ENCODE results near the gene THAP10. TPM values are rescaled to one million over a fixed set of nuclear protein-coding genes. Genes with fewer than 3 reads are reported as not detected.

The THAP10 gene
- total and polyA plus RNA-seq, 2 experiments from 2014 or later: 5.7 to 8.2 TPM

DNA sequence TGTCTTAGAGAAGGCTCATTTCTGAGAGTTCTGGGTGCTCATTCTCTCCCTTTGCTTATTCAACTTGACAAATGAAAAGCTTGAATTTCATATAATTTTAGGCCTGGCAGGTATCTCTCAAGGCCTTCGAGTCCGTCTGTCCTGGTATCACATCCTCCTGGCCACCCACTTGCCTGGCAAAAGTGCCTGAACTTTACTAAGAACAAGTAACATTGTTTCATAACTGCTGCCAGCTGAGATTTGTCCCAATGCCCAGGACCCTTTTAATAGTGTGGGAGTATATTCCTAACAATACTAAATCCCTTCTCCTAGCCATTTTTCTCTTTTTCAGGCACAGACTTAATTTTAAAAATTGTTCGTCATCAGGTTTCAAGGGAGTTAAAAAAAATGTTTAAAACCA lies 56.4 kb downstream of the THAP10 start (continued):
- TF ChIP-seq, protein P1, sequence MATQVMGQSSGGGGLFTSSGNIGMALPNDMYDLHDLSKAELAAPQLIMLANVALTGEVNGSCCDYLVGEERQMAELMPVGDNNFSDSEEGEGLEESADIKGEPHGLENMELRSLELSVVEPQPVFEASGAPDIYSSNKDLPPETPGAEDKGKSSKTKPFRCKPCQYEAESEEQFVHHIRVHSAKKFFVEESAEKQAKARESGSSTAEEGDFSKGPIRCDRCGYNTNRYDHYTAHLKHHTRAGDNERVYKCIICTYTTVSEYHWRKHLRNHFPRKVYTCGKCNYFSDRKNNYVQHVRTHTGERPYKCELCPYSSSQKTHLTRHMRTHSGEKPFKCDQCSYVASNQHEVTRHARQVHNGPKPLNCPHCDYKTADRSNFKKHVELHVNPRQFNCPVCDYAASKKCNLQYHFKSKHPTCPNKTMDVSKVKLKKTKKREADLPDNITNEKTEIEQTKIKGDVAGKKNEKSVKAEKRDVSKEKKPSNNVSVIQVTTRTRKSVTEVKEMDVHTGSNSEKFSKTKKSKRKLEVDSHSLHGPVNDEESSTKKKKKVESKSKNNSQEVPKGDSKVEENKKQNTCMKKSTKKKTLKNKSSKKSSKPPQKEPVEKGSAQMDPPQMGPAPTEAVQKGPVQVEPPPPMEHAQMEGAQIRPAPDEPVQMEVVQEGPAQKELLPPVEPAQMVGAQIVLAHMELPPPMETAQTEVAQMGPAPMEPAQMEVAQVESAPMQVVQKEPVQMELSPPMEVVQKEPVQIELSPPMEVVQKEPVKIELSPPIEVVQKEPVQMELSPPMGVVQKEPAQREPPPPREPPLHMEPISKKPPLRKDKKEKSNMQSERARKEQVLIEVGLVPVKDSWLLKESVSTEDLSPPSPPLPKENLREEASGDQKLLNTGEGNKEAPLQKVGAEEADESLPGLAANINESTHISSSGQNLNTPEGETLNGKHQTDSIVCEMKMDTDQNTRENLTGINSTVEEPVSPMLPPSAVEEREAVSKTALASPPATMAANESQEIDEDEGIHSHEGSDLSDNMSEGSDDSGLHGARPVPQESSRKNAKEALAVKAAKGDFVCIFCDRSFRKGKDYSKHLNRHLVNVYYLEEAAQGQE (IDR thresholded peaks at IDR 0.05; ENCODE audit: unreplicated experiment): no peak

DNA sequence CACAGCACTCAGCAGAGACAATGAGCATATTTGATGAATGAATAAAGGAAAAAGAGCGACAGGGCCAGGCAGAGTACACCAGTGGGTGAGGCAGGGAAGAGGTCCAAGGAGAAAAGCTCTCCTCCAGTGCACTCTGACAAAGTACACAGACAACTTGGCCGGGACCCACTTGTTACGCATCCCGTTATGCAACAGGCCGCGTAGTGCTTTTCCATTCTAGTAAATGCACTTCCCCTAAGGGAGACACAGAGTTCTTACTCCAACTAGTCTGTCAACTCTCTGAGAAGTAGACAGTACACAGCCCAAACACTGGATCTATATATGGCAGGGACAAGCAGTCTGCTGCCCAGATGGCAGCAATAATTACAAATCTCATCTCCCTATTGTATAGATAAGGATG lies 56.8 kb downstream of the THAP10 start:
- TF ChIP-seq POLR2AphosphoS5 (IDR thresholded peaks at IDR 0.05; ENCODE audit: low read depth) (no peak), NANOG (IDR thresholded peaks at IDR 0.05; ENCODE audit: borderline replicate concordance) (no peak), ZNF331 (CRISPR knock-in tag; IDR thresholded peaks at IDR 0.05; ENCODE audit: low read depth) (no peak), STAT1 (IDR thresholded peaks at IDR 0.05; ENCODE audit: unreplicated experiment) (no peak), ZNF114 (CRISPR knock-in tag; IDR thresholded peaks at IDR 0.05) (no peak), EZH2phosphoT487 (IDR thresholded peaks at IDR 0.05; ENCODE audit: unreplicated experiment) (no peak), EZH2 (IDR thresholded peaks at IDR 0.05; ENCODE audit: low read depth, unreplicated experiment) (no peak), JUNB (IDR thresholded peaks at IDR 0.05; ENCODE audit: unreplicated experiment) (no peak), CREB1 (CRISPR knock-in tag; IDR thresholded peaks at IDR 0.05; ENCODE audit: low read depth) (no peak)
- TF ChIP-seq, protein P1 (IDR thresholded peaks at IDR 0.05; ENCODE audit: unreplicated experiment): no peak
- TF ChIP-seq, protein P2, sequence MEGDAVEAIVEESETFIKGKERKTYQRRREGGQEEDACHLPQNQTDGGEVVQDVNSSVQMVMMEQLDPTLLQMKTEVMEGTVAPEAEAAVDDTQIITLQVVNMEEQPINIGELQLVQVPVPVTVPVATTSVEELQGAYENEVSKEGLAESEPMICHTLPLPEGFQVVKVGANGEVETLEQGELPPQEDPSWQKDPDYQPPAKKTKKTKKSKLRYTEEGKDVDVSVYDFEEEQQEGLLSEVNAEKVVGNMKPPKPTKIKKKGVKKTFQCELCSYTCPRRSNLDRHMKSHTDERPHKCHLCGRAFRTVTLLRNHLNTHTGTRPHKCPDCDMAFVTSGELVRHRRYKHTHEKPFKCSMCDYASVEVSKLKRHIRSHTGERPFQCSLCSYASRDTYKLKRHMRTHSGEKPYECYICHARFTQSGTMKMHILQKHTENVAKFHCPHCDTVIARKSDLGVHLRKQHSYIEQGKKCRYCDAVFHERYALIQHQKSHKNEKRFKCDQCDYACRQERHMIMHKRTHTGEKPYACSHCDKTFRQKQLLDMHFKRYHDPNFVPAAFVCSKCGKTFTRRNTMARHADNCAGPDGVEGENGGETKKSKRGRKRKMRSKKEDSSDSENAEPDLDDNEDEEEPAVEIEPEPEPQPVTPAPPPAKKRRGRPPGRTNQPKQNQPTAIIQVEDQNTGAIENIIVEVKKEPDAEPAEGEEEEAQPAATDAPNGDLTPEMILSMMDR (conservative IDR thresholded peaks at IDR 0.05; ENCODE audit: low read depth in 2 of 2): no peak
- TF ChIP-seq, protein P3, sequence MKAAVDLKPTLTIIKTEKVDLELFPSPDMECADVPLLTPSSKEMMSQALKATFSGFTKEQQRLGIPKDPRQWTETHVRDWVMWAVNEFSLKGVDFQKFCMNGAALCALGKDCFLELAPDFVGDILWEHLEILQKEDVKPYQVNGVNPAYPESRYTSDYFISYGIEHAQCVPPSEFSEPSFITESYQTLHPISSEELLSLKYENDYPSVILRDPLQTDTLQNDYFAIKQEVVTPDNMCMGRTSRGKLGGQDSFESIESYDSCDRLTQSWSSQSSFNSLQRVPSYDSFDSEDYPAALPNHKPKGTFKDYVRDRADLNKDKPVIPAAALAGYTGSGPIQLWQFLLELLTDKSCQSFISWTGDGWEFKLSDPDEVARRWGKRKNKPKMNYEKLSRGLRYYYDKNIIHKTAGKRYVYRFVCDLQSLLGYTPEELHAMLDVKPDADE (IDR thresholded peaks at IDR 0.05): no peak
- H3K4me1 ChIP-seq (ENCODE audit: insufficient read depth): peaks cover 4% of the 10 kb centered on the region

More for the DNA sequence above, 56.8 kb downstream of the THAP10 start:
- no peaks in the 10 kb centered on the region for H3K27me3 ChIP-seq (ENCODE audit: insufficient read depth)
- Mint-ChIP-seq H3K9me3 (no peaks in the 10 kb centered on the region), H3K36me3 (ENCODE audit: low read depth) (peaks cover 44% of the 10 kb centered on the region), H3K4me1 (peaks cover 10% of the 10 kb centered on the region), H3K27me3 (ENCODE audit: insufficient read depth, low read depth, poor library complexity) (peaks cover 2% of the 10 kb centered on the region), H3K27ac (no peak overlapping the region), H3K4me3 (no peak overlapping the region)
- H4K20me1 ChIP-seq (replicated peaks; ENCODE audit: insufficient read depth): no peaks in the 10 kb centered on the region
- no peaks in the 10 kb centered on the region for H3K79me2 ChIP-seq (replicated peaks; ENCODE audit: insufficient read depth)
- no peak for ATAC-seq
- no peaks in the 10 kb centered on the region for H3F3A ChIP-seq (replicated peaks; ENCODE audit: low read depth)
- H3K36me3 ChIP-seq (ENCODE audit: insufficient read depth): no peaks in the 10 kb centered on the region
- no peak overlapping the region for H2AFZ ChIP-seq
- H3K9me2 ChIP-seq (ENCODE audit: insufficient read depth): peaks cover 5% of the 10 kb centered on the region; the same call in 1 of the 2 replicates
- H3K27ac ChIP-seq (ENCODE audit: low read depth): no peak overlapping the region
- H3K4me3 ChIP-seq: no peak overlapping the region
- H3K4me2 ChIP-seq: no peak overlapping the region
- DNase-seq (ENCODE audit: low spot score): no peak

All from GM23338 (cell line).